OCI-LY3 (cell line): ENCODE data around the gene SLC16A5.
"Not testable (repeated sequence)": the region's sequence is repeated elsewhere in the genome, so short reads cannot be mapped to it uniquely, and the experiment has no call there.

Source experiments
- H2AFZ ChIP-seq: fragments of 200-600, 300-600 bp; shearing (Covaris generic); 2 replicates; pipeline ENCODE4 v1.6.0; 2014; ENCODE audit warnings: antibody characterized with exemption, low read depth, low read length
- H3K27ac ChIP-seq: fragments of 200-600, 300-600 bp; sonication (generic); 2 replicates; pipeline ENCODE4 v1.5.1; 2014; ENCODE audit warnings: mild to moderate bottlenecking, low read length, moderate library complexity, mixed read lengths
- H3K27me3 ChIP-seq: fragments of 200-600, 300-600 bp; sonication (generic); 2 replicates; pipeline ENCODE4 v1.6.1; 2014; ENCODE audit warnings: low read depth, low read length, mixed read lengths
- H3K36me3 ChIP-seq: fragments of 200-600, 300-600 bp; sonication (generic); replicated peaks from 2 replicates; pipeline ENCODE3; 2014; ENCODE audit warnings: low read depth, low read length, mixed read lengths
- H3K4me1 ChIP-seq: fragments of 300-600, 200-600 bp; sonication (generic); 2 replicates; pipeline ENCODE4 v1.6.1; 2014; ENCODE audit warnings: low read length, mixed read lengths
- H3K4me2 ChIP-seq: fragments of 200-600, 300-600 bp; sonication (generic); 2 replicates; pipeline ENCODE4 v1.6.1; 2014; ENCODE audit warnings: low read length, mixed read lengths
- H3K4me3 ChIP-seq: fragments of 300-600, 200-600 bp; sonication (generic); 2 replicates; pipeline ENCODE4 v1.5.1; 2014; ENCODE audit warnings: antibody characterized with exemption, mild to moderate bottlenecking, low read length, moderate library complexity
- H3K79me2 ChIP-seq: fragments of 300-600, 200-600 bp; shearing (Covaris generic); 2 replicates; pipeline ENCODE4 v1.6.1; 2014; ENCODE audit warnings: mild to moderate bottlenecking, low read length, mixed read lengths
- H3K9ac ChIP-seq: fragments of 300-600, 200-600 bp; shearing (Covaris generic); 2 replicates; pipeline ENCODE4 v1.6.0; 2014; ENCODE audit warnings: mild to moderate bottlenecking, low read length, moderate library complexity
- H3K9me3 ChIP-seq: fragments of 200-600, 300-600 bp; shearing (Covaris generic); 2 replicates; pipeline ENCODE4 v1.6.1; 2014; ENCODE audit warnings: low read length, mixed read lengths; ENCODE audit not compliant: insufficient read depth
- H4K20me1 ChIP-seq: fragments of 200-600, 300-600 bp; sonication (generic); 2 replicates; pipeline ENCODE4 v1.6.1; 2016; ENCODE audit warnings: low read length, mixed read lengths; ENCODE audit not compliant: insufficient read depth
- CTCF ChIP-seq: fragments of 200-600, 300-600 bp; sonication (generic); IDR thresholded peaks from 2 replicates; pipeline ENCODE4 v1.5.1; 2014; ENCODE audit warnings: antibody characterized with exemption, low read length, low read depth
- EZH2phosphoT487 ChIP-seq: fragments of 200-600 bp; shearing (Covaris generic); IDR thresholded peaks from 2 replicates; pipeline ENCODE4 v1.6.1; 2018; ENCODE audit warnings: antibody characterized with exemption, mixed run types, low read depth

Gene SLC16A5

GRCh38 chr17:75125984-75126383 is 38.2 kb downstream of the SLC16A5 start:
- Histone ChIP-seq H3K79me2 (peaks cover 12% of the 10 kb centered on the region), H3K4me3 (no peak overlapping the region), H3K4me2 (no peak overlapping the region), H3K36me3 (peaks cover 18% of the 10 kb centered on the region), H3K4me1 (peaks cover 14% of the 10 kb centered on the region), H3K27ac (no peak overlapping the region), H4K20me1 (peaks cover 5% of the 10 kb centered on the region; the same call in 1 of the 2 replicates), H3K9ac (no peak overlapping the region), H3K9me3 (no peaks in the 10 kb centered on the region), H3K27me3 (no peaks in the 10 kb centered on the region), H2AFZ (no peak overlapping the region)
- TF ChIP-seq CTCF = no peak
- TF ChIP-seq EZH2phosphoT487 = no peak

GRCh38 chr17:75126954-75127353 is 39.2 kb downstream of the SLC16A5 start:
- no peak overlapping the region for H3K9ac ChIP-seq
- H3K4me3 ChIP-seq = no peak overlapping the region
- H3K4me2 ChIP-seq = no peak overlapping the region
- peaks cover 16% of the 10 kb centered on the region for H3K79me2 ChIP-seq
- no peaks in the 10 kb centered on the region for H3K27me3 ChIP-seq
- H3K36me3 ChIP-seq = peaks cover 18% of the 10 kb centered on the region
- no peak overlapping the region for H3K27ac ChIP-seq
- peaks cover 5% of the 10 kb centered on the region; the same call in 1 of the 2 replicates for H4K20me1 ChIP-seq
- TF ChIP-seq CTCF = no peak
- TF ChIP-seq EZH2phosphoT487 = no peak
- no peak overlapping the region for H2AFZ ChIP-seq
- H3K4me1 ChIP-seq = peaks cover 14% of the 10 kb centered on the region
- no peaks in the 10 kb centered on the region for H3K9me3 ChIP-seq

GRCh38 chr17:75127936-75128335 is 40.2 kb downstream of the SLC16A5 start:
- H4K20me1 ChIP-seq, H3K9me3 ChIP-seq, H3K27me3 ChIP-seq, H2AFZ ChIP-seq, H3K27ac ChIP-seq, H3K9ac ChIP-seq, H3K4me2 ChIP-seq, H3K4me3 ChIP-seq: not testable (repeated sequence)
- Histone ChIP-seq H3K36me3 (peaks cover 18% of the 10 kb centered on the region), H3K4me1 (peaks cover 18% of the 10 kb centered on the region), H3K79me2 (peaks cover 16% of the 10 kb centered on the region)

GRCh38 chr17:75128694-75129505 is 41.1 kb downstream of the SLC16A5 start:
- no peak overlapping the region for H2AFZ ChIP-seq
- no peaks in the 10 kb centered on the region for H3K9me3 ChIP-seq
- peaks cover 18% of the 10 kb centered on the region for H3K36me3 ChIP-seq
- H3K27ac ChIP-seq = no peak overlapping the region
- peaks cover 5% of the 10 kb centered on the region; the same call in 1 of the 2 replicates for H4K20me1 ChIP-seq
- H3K4me2 ChIP-seq = no peak overlapping the region
- H3K9ac ChIP-seq = no peak overlapping the region
- H3K4me1 ChIP-seq = peaks cover 18% of the 10 kb centered on the region
- TF ChIP-seq EZH2phosphoT487 (no peak), CTCF (no peak)
- peaks cover 16% of the 10 kb centered on the region for H3K79me2 ChIP-seq
- no peaks in the 10 kb centered on the region for H3K27me3 ChIP-seq
- no peak overlapping the region for H3K4me3 ChIP-seq
